Osteocyte (in vitro differentiated cells): ENCODE results near the gene ZSWIM5. TPM values are rescaled to one million over a fixed set of nuclear protein-coding genes. Genes with fewer than 3 reads are reported as not detected.
"Not testable (repeated sequence)": the region's sequence is repeated elsewhere in the genome, so short reads cannot be mapped to it uniquely, and the experiment has no call there.

ENCODE experiments used
- DNase-seq: peaks from one replicate; pipeline ENCODE4 v3.0.0; 2021; ENCODE audit warnings: mixed read lengths; ENCODE audit not compliant: unreplicated experiment; ENCODE audit errors: extremely low spot score
- H3K27ac Mint-ChIP-seq: one replicate; pipeline ENCODE4 v1.8.0; 2021; ENCODE audit warnings: mild to moderate bottlenecking, mixed read lengths; ENCODE audit not compliant: unreplicated experiment
- H3K27me3 Mint-ChIP-seq: one replicate; pipeline ENCODE4 v1.8.0; 2021; ENCODE audit warnings: mixed read lengths; ENCODE audit not compliant: unreplicated experiment
- H3K36me3 Mint-ChIP-seq: one replicate; pipeline ENCODE4 v1.8.0; 2021; ENCODE audit warnings: mixed read lengths; ENCODE audit not compliant: unreplicated experiment
- H3K4me1 Mint-ChIP-seq: one replicate; pipeline ENCODE4 v1.8.0; 2021; ENCODE audit warnings: mixed read lengths; ENCODE audit not compliant: unreplicated experiment
- H3K4me3 Mint-ChIP-seq: one replicate; pipeline ENCODE4 v1.8.0; 2021; ENCODE audit warnings: mild to moderate bottlenecking, moderate library complexity, mixed read lengths; ENCODE audit not compliant: unreplicated experiment
- H3K9me3 Mint-ChIP-seq: one replicate; pipeline ENCODE4 v1.8.0; 2021; ENCODE audit warnings: mixed read lengths; ENCODE audit not compliant: unreplicated experiment
- total RNA-seq: library from RNA; stranded (reverse); gene quantifications from 2 replicates; pipeline ENCODE4 v1.2.1, GENCODE V29; 2021
- TF ChIP-seq, protein P1 (sequence below): fragments of 200-600 bp; sonication (generic); IDR thresholded peaks from 2 replicates; pipeline ENCODE4 v1.5.0; 2021; ENCODE audit warnings: antibody characterized with exemption, mild to moderate bottlenecking, moderate library complexity

Gene ZSWIM5
- total RNA-seq, 1 donor from 2014 or later, result 0.73 TPM

DNA sequence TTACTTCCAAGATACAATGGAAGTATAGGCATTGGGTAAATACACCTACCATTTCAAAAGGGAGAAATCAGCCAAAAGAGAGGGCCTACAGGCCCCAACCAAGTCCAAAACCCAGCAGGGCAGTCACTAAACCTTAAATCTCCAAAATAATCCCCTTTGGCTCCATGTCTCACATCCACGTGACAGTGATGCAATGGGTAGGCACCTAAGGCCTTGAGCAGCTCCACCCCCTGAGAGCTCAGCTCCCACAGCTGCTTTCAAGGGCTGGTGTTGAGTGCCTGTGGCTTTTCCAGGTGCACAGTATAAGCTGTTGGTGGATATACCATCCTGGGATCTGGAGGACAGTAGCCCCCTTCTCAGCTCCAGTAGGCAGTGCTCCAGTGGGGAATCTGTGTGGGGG lies 121.8 kb downstream of the ZSWIM5 start:
- Mint-ChIP-seq H3K4me3 (no peak overlapping the region), H3K27me3 (peaks cover 16% of the 10 kb centered on the region), H3K4me1 (no peaks in the 10 kb centered on the region), H3K9me3 (no peaks in the 10 kb centered on the region), H3K27ac (no peak overlapping the region), H3K36me3 (no peaks in the 10 kb centered on the region)
- TF ChIP-seq, protein P1, sequence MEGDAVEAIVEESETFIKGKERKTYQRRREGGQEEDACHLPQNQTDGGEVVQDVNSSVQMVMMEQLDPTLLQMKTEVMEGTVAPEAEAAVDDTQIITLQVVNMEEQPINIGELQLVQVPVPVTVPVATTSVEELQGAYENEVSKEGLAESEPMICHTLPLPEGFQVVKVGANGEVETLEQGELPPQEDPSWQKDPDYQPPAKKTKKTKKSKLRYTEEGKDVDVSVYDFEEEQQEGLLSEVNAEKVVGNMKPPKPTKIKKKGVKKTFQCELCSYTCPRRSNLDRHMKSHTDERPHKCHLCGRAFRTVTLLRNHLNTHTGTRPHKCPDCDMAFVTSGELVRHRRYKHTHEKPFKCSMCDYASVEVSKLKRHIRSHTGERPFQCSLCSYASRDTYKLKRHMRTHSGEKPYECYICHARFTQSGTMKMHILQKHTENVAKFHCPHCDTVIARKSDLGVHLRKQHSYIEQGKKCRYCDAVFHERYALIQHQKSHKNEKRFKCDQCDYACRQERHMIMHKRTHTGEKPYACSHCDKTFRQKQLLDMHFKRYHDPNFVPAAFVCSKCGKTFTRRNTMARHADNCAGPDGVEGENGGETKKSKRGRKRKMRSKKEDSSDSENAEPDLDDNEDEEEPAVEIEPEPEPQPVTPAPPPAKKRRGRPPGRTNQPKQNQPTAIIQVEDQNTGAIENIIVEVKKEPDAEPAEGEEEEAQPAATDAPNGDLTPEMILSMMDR, result no peak
- DNase-seq, result no peak

DNA sequence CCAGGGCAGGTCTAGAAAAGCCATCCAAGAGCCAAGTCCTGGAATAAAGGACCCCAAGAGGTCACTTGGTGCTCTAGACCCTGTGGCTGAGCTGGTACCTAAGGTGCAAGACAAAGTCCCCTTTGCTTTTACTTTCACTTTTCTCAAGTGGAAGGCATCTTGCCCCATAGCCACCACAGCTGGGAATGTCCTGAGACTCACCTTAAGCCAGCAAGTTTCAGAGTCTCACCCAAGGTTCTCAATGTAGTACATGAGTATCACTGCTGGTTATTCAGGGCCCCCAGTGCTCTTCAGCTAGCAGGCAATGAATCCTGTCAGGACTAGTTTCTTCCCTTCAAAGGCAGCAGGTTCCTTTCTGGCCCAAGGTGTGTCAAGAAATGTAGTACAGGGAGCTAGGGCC lies 126.9 kb downstream of the ZSWIM5 start:
- TF ChIP-seq, protein P1, result no peak
- H3K27me3 Mint-ChIP-seq, result peaks cover 39% of the 10 kb centered on the region
- no peak overlapping the region for H3K4me3 Mint-ChIP-seq
- no peaks in the 10 kb centered on the region for H3K4me1 Mint-ChIP-seq
- no peak for DNase-seq
- no peaks in the 10 kb centered on the region for H3K36me3 Mint-ChIP-seq
- peaks cover 11% of the 10 kb centered on the region for H3K9me3 Mint-ChIP-seq
- H3K27ac Mint-ChIP-seq, result no peak overlapping the region

DNA sequence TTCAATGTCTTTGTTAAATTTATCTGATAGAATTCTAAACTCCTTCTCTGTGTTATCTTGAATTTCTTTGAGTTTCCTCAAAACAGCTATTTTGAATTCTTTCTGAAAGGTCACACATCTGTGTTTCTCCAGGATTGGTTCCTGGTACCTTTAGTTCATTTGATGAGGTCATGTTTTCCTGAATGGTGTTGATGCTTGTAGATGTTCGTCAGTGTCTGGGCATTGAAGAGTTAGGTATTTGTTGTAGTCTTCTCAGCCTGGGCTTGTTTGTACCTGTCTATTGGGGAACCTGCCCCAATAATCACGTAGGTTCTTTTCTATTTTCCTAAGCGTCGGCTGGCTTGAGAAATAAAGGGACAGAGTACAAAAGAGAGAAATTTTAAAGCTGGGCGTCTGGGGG lies 129.4 kb downstream of the ZSWIM5 start:
- not testable (repeated sequence) for H3K4me3 Mint-ChIP-seq, H3K36me3 Mint-ChIP-seq, H3K4me1 Mint-ChIP-seq, DNase-seq, H3K27ac Mint-ChIP-seq
- Mint-ChIP-seq H3K27me3 (peaks cover 46% of the 10 kb centered on the region), H3K9me3 (peaks cover 17% of the 10 kb centered on the region)

DNA sequence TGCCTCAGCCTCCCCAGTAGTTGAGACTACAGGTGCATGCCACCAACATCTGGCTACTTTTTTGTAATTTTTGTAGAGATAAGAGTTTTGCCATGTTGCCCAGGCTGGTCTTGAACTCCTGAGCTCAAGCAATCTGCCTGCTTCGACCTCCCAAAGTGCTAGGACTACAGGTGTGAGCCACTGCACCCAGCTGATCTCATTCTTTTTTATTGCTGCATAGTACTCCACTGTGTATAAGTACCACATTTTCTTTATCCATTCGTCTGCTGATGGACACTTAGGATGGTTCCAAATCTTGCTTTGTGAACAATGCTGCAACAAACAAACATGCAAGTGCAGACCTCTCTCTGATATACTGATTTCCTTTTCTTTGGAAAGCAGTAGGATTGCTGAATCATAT lies 134.8 kb downstream of the ZSWIM5 start:
- peaks cover 11% of the 10 kb centered on the region for H3K9me3 Mint-ChIP-seq
- TF ChIP-seq, protein P1, result no peak
- H3K4me3 Mint-ChIP-seq, result no peak overlapping the region
- H3K36me3 Mint-ChIP-seq, result no peaks in the 10 kb centered on the region
- H3K4me1 Mint-ChIP-seq, result no peaks in the 10 kb centered on the region
- no peak overlapping the region for H3K27ac Mint-ChIP-seq
- no peak for DNase-seq
- peaks cover 59% of the 10 kb centered on the region for H3K27me3 Mint-ChIP-seq

DNA sequence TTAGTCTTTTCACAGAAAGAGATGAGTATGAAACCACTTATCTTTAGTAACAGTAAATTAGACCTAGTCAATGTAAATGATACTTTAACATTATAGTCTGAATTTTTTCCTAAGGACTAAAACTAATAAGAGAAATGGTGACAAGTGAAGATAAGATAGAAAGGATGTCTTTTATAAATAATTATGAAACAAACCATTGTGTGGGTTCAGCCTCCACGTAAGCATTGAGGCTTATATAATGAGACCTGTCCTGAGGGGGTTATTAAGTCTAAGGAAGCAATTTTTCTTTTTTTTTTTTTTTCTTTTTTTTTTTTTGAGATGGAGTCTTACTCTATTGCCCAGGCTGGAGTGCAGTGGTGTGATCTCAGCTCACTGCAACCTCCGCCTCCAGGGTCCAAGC lies 138.6 kb downstream of the ZSWIM5 start:
- Mint-ChIP-seq H3K4me1 (no peaks in the 10 kb centered on the region), H3K36me3 (no peaks in the 10 kb centered on the region)

More for the DNA sequence above, 138.6 kb downstream of the ZSWIM5 start:
- Mint-ChIP-seq H3K9me3 (no peaks in the 10 kb centered on the region), H3K27ac (no peak overlapping the region), H3K27me3 (peaks cover 37% of the 10 kb centered on the region), H3K4me3 (no peak overlapping the region)
- TF ChIP-seq, protein P1, result no peak
- no peak for DNase-seq
